Germinal center (tissue), 1 donor: Measurements from ENCODE around the gene PRKCZ.

ENCODE experiments used
- DNase-seq: peaks from one replicate; pipeline ENCODE4 v3.0.0; 2012; ENCODE audit warnings: mixed read lengths, low spot score

Gene PRKCZ

DNA sequence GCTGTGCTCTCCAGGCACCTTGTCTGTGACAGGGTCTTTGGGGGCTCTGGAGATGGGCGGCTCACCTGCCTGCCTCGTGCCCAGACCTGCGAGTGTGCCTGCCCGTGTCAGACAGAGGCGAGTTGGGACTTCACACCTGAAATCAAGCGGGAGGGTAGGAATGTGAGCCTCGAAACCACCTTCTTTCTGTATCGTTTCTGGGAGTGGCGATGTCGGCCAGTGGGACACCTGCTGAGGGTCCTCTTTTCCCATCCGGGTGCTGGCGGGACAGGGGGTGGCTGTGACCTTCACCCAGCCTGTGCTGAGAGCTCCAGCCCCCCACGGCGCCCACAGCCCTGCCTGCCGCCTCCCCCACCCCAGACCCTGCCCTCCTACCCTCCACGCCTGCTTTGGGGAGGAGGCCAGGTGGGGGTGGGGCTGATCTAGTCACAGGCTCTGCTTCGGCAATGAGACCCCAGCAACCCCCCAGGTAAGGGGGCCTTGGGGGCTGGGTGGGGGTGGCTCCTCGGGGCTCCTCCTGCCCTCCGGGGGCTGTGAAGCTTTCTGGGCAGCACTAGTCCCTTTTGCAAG lies 160.0 kb downstream of the PRKCZ start:
- DNase-seq = no peak

- no peak for DNase-seq
Observed at GRCh38 chr1:2210786-2211185, 160.6 kb downstream of the PRKCZ start.

- no peak for DNase-seq
Observed at GRCh38 chr1:2212274-2212531, 162.0 kb downstream of the PRKCZ start.

- no peak for DNase-seq
Observed at GRCh38 chr1:2212532-2213491, 162.6 kb downstream of the PRKCZ start.

- no peak for DNase-seq
Observed at GRCh38 chr1:2213576-2214505, 163.6 kb downstream of the PRKCZ start.

DNA sequence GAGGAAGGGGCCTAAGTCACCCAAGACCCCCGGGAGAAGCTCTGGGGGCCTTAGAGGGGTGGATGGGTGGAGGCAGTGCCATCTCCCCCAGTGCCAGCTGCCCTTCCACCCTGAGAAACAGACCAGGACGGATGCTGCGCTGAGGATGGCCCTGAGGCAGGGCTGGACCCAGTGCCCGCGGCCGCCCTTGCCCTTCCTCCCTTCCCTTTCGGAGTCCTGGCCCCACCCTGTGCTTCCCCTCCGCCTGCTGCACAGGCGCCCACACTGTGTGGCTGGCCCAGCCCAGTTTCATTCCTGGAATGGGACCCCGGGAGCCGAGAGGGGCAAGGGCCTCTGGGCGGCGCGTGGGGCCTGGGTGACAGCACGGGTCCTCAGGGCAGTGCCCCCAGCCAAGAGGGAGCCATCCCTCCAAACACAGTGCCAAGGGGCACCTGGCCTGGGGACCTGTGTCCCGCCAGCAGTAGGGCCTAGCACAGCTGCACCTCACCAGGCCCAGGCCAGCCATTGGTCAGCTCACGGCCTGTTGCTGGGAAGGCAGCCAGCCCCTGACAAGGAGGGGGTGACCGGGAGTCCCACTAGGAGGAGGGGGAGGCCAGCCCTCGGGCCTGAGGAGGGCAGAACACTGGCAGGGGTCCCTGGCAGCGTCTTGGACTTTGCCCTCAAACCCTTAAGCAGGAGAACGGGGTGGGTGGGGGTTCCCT lies 164.5 kb downstream of the PRKCZ start:
- DNase-seq = no peak

DNA sequence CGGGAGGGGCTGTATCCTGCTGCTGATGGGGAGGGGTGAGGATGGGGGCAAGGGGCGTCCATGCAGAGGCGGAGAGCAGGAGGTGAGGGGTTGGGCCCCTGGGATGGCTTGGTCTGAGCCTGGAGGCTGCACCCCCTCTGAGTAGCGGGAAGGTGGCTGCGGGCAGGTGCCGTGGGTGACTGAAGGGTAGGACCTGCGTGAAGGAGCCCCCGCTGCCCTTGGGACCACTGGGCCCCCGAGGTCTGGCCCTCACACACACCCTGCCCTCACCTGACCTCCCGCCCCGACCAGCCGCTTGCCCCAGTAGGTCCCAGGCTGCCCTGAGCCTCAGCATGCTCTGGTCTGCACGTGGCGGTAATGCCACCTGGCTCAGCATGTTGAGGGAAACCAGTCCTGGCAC lies 165.1 kb downstream of the PRKCZ start:
- no peak for DNase-seq

DNA sequence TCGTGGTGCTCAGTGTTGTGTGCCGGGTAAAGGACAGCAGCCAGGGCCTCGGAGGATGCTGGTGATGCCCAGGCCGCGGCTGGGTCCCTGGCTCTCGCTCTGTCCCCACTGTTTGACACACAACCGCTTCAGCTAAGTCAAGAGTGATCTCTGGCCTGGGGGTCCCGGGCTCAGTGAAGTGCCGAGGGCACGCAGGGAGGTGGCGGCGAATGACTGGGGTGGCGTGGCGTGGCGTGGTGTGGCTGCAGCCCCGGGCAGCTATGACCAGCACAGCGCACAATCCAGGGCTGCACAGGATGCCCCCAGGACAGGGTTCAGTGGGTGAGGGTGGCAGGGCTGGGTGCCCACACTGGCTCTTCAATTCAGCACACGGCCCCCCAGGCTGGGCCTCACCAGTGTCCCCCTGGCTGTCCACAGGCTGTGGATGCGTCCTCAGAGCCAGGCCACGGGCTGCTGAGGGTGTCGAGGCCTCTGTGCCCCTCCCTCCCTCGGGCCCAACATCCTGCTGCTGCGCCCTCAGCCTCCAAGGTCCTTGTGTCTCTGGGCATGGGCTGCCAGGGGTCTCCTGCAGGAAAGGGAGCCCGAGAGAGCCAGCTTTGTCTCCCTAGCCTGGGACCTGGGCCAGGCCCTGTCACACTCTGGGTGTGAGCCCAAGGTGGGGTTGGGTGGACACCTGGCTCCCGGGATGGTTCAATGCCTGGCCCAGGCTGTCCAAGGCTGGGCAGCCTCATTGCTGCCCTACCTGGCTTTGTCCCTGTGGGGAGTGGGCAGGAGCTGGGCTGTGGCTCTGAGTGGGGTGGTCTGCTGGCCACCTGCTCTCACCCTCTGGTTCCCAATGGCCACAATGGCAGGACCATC lies 165.9 kb downstream of the PRKCZ start:
- DNase-seq = no peak

DNA sequence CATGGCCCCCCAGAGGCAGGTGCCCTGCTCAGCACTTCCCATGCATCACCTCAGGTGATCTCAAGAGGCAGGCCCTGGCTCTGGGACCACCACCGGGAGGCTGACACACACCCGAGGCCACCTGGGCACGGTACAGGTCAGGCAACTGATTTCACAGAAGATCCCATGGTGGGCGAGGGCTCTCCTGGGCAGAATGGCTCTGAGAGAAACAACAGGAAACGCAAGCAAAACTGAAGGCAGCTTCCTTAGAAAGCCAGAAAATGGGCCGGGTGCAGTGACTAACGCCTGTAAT lies 166.5 kb downstream of the PRKCZ start:
- no peak for DNase-seq

DNA sequence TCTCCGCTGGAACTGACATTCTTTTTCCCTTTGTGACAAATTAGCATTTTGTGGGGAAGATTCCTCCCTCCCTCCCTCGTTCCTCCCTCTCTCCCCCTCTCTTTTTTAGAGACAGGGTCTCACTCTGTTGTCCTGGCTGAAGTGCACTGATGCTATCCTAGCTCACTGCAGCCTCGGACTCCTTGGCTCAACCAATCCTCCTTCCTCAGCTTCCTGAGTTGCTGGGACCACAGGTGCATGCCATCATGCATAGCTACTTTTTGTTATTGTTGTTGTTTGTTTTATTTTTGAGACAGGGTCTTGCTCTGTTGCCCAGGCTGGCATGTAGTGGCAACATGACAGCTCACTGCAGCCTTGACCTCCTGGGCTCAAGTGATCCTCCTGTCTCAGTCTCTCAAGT lies 171.1 kb downstream of the PRKCZ start:
- no peak for DNase-seq

DNA sequence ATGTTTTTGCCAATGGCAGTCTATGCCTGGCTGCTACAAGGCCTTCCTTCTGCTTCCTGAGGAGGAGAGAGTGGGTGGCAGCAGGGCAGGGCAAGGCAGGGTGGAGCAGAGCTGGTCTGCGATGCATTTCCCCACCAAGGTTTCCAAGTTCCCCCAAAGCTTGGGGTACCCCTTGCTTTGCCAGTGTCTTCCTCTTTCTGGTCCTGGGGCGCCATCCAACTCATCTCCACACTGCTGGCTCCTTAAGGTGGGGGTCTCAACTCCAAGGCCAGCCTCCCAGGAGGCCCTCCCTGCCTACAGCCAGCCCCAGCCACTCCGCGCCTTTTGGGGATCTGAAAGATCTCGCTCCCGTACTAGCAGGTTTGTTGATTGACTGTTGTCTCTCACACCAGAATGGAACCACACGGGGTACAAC lies 174.0 kb downstream of the PRKCZ start:
- no peak for DNase-seq

DNA sequence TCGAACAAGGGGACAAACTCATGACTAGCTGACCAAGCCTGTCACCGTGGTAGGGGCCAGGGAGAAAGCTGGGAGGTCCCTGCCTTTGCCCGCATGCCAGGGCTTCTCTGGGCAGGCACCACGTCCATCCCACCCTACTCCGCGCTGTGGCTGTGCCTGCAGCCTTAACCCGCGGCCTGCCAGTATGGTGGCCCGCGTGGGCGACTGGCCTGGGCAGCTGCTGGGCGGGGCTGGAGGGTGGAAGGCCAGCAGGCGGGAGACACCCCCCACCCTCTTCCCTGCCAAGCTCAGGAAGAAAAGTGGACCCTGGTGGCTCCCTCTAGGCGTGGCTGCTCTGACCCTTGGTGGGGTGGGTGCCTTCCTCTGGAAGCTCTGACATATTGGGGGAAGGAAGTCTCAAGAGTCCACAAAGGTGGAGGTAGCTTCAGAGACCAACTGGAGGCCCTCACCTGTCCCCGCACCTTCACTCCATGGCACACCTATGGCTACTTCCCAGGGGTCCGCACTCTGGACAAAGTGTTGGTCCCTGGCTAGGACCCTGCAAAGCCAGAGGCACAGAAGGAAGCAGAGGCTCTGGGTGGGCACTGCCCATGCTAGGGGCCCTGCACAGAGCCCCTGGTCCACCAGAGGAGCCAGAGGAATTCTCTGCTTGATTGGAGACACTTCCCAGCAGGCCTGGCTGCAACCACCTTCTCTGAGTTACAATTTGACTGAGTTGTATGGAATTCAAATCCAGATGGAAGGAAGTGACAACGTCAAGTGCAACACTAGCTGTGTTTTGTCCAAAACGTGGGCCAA lies 174.6 kb downstream of the PRKCZ start:
- DNase-seq = no peak

DNA sequence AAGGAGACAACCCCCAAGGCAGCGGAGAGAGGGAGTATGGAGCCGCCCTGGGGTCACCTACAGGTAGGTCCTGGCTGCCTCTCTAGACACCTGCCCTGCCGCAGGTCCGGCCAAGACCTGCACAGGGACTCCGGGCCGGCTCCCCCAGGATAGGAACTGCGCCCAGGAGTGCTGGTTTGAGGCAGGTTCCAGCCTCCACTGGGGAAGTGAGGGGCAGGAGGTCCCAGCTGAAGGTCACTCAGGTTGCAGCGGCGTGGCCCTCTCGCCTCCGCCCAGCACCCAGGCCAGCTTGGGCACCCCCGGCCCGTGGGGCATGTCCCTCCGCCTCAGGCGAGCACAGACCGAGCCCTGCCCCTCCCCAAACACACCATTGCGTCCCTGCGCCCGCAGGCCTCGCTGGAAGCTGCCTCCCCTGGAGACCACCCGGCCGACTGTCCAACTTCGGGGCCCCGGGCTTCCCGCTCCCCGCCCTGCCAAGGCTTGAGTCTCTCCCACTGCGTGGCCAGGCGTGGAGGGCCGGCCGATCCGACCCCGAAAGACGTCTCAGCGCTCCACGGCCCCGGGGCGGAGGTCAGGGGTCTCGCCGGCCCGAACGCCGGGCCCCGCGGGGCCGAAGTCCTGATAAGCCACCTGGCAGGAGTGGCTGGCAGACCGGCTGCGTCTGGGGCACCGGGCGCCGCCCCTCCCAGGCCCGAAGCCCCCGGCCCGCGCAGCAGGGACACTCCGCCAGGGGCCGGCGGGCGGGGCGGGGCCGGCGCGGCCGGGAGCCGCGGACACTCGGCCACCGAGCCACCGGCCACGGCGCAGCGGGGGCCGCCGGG lies 176.5 kb downstream of the PRKCZ start:
- no peak for DNase-seq

DNA sequence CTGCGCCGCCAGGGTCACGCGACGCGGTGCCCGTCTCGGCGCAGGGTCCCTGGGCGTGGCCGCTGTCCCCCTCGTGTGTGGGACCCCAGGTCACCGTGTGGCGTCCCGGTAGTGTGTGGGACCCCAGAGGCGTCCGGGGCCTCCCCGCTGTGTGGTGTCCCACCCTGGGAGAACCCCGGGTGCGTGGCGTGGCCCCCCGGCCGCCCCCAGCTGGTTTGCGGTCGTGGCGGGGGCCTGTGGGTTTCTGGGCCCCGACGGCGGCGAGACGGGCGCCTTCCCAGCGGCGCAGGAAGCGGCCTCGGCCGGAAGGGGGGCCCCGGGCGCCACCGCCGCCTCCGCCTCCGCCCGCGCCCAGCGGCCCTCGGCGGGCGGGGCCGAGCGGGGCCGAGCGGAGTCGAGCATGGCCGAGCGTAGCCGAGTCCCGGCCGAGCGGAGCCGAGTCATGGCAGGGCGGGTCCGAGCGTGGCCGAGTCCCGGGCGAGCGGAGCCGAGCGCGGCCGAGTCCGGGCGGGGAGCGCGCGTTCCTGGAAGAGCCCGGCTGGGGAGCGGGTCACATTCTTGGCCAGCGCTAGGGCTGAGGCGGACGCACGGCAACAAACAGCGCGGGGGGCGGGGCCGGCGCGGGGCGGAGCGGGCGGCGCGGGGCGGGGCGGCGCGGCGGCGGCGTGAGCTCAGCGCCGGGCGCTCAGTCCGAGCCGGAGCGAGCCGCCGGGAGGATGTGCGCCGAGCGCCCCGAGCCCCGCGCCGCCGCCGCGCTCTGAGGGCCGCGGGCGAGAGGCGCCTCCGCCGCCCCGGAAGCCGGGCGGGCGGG lies 177.3 kb downstream of the PRKCZ start:
- peak; percentile 98 for DNase-seq

DNA sequence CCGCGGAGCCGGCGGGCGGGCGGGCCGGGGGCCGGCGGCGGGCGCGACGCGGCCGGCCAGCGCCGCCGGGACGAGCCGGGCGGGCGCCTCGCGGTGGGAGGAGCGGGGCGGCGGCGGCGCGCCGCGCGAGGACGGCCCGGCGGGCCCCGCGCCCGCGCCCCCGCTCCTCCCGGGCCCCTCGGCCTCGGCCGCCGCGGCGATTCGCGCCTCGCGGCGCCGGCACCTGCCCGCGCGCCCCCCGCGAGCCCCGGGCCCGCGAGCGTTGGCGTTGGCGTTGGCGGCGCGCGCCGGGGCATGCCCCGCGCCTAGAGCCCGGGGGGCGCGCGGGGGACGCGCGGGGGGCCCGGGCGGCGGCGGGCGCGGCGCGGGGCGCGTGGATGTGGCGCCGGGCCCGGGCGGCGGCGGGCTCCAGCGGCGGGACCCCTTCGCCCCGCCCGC lies 178.0 kb downstream of the PRKCZ start, which contains the start of gene SKI:
Gene SKI (plus strand): TSS at position 163 of the 438 bp plus-strand sequence. CDS start 448 bp downstream, outside the sequence.
- DNase-seq = no peak

DNA sequence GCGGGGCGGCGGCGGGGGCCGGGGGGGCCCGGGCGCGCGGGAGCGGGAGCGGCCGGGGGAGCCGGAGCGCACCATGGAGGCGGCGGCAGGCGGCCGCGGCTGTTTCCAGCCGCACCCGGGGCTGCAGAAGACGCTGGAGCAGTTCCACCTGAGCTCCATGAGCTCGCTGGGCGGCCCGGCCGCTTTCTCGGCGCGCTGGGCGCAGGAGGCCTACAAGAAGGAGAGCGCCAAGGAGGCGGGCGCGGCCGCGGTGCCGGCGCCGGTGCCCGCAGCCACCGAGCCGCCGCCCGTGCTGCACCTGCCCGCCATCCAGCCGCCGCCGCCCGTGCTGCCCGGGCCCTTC lies 178.5 kb downstream of the PRKCZ start:
- peak; percentile 37 for DNase-seq

- DNase-seq = peak; percentile 49
Observed at GRCh38 chr1:2229037-2229864, 179.0 kb downstream of the PRKCZ start.
